GM12878 (cell line): ENCODE measurements around the gene STXBP4. TPM values are rescaled to one million over a fixed set of nuclear protein-coding genes. Genes with fewer than 3 reads are reported as not detected.

Source experiments
- ATAC-seq: fragments of 200-7000 bp; cut with Tn5 transposase; 3 replicates; pipeline ENCODE4 v1.9.1; 2020; ENCODE audit warnings: mild to moderate bottlenecking, moderate library complexity
- BruUV-seq: library from RNA; stranded (reverse); fragments of 400-500 nt; replicated peaks from 2 replicates; lab custom pipeline; 2021; lab: Mats Ljungman, UMichigan
- CTCF ChIA-PET: fragments of 300-600 bp; sonication (Branson Sonifier 250); formaldehyde crosslinking; extraction: SDS; loops from one replicate; lab custom pipeline; 2021; ENCODE audit warnings: inconsistent platforms; lab: Yijun Ruan, JAX
- POLR2A ChIA-PET: fragments of 350-600 bp; formaldehyde crosslinking; extraction: SDS; loops from one replicate; lab custom pipeline; 2021; ENCODE audit warnings: inconsistent platforms; lab: Charles Lee
- RAD21 ChIA-PET: fragments of 300-600 bp; sonication (Branson Sonifier 250); formaldehyde crosslinking; loops from one replicate; lab custom pipeline; 2023; ENCODE audit warnings: antibody characterized with exemption; ENCODE audit not compliant: unreplicated experiment; lab: Charles Lee
- SMC1A ChIA-PET: fragments of 300-600 bp; sonication (Branson Sonifier 250); formaldehyde crosslinking; loops from one replicate; lab custom pipeline; 2023; ENCODE audit not compliant: unreplicated experiment, uncharacterized antibody; lab: Charles Lee
- DNase-seq: peaks from one replicate; pipeline ENCODE4 v3.0.0-alpha.2; 2011; ENCODE audit warnings: low read depth, low spot score
- FAIRE-seq: peaks from 3 replicates; lab custom pipeline; 2011; peaks lifted over from hg19 to GRCh38; lab: Jason Lieb, UNC
- H2AFZ ChIP-seq: 2 replicates; pipeline ENCODE4 v1.6.0; 2011; ENCODE audit warnings: low read depth, low read length, control low read depth; ENCODE audit not compliant: control insufficient read depth
- H3K27ac ChIP-seq: 2 replicates; pipeline ENCODE4 v1.5.1; 2011; ENCODE audit warnings: control low read depth; ENCODE audit not compliant: control insufficient read depth, insufficient read depth
- H3K27me3 ChIP-seq, 2 experiments: replicated peaks in 1 of 2; 2 replicates each; pipeline versions ENCODE4 v1.6.0 to v1.6.1; 2011; ENCODE audit warnings: low read length in 1 of 2; ENCODE audit not compliant: control insufficient read depth in 2 of 2, insufficient read depth in 2 of 2
- H3K36me3 ChIP-seq, 2 experiments: 2 replicates each; pipeline ENCODE4 v1.5.1; 2011; ENCODE audit warnings: low read length in 1 of 2; ENCODE audit not compliant: control insufficient read depth in 2 of 2, insufficient read depth in 2 of 2
- H3K4me1 ChIP-seq: 2 replicates; pipeline ENCODE4 v1.6.1; 2011; ENCODE audit warnings: mild to moderate bottlenecking, low read length, moderate library complexity, mixed read lengths; ENCODE audit not compliant: control insufficient read depth, insufficient read depth
- H3K4me2 ChIP-seq: 2 replicates; pipeline ENCODE4 v1.6.0; 2011; ENCODE audit warnings: control low read depth; ENCODE audit not compliant: control insufficient read depth, insufficient read depth
- H3K4me3 ChIP-seq: fragments of 200-600 bp; sonication (generic); 2 replicates; pipeline ENCODE4 v1.5.1; 2016
- H3K79me2 ChIP-seq: 2 replicates; pipeline ENCODE4 v1.6.0; 2011; ENCODE audit warnings: low read length; ENCODE audit not compliant: control insufficient read depth, insufficient read depth
- H3K9ac ChIP-seq: 2 replicates; pipeline ENCODE4 v1.8.0; 2011; ENCODE audit warnings: low read length, control low read depth, mixed read lengths; ENCODE audit not compliant: control insufficient read depth, insufficient read depth
- H3K9me3 ChIP-seq: replicated peaks from 3 replicates; pipeline ENCODE4 v1.5.1; 2011; ENCODE audit warnings: mild to moderate bottlenecking, low read length; ENCODE audit not compliant: control insufficient read depth, insufficient read depth
- H4K20me1 ChIP-seq: 2 replicates; pipeline ENCODE4 v1.6.0; 2011; ENCODE audit not compliant: control insufficient read depth, insufficient read depth
- BRCA1 ChIP-seq: IDR thresholded peaks from 2 replicates; pipeline ENCODE4 v1.6.1; 2011; ENCODE audit warnings: low read depth, low read length, improper control_type of control experiment
- EGR1 ChIP-seq, 2 experiments: IDR thresholded peaks; 1 replicate in 1 of 2; 2 replicates in 1 of 2; pipeline ENCODE4 v1.6.1; 2011 to 2012; ENCODE audit warnings: low read depth in 2 of 2, low read length in 2 of 2, borderline replicate concordance in 1 of 2, mild to moderate bottlenecking in 1 of 2, moderate library complexity in 1 of 2
- FOS ChIP-seq: IDR thresholded peaks from 3 replicates; pipeline ENCODE4 v1.6.1; 2011; ENCODE audit warnings: borderline replicate concordance; ENCODE audit not compliant: insufficient read length; ENCODE audit errors: extremely low read depth
- HDAC6 ChIP-seq: fragments of 200-600 bp; sonication (generic); IDR thresholded peaks from one replicate; pipeline ENCODE4 v1.8.0; 2017; ENCODE audit warnings: antibody characterized with exemption; ENCODE audit not compliant: unreplicated experiment
- NFIC ChIP-seq: IDR thresholded peaks from 2 replicates; pipeline ENCODE4 v1.6.1; 2012; ENCODE audit warnings: low read depth, mild to moderate bottlenecking, inconsistent platforms, low read length, moderate library complexity
- PRDM15 ChIP-seq: fragments of 450-650 bp; formaldehyde crosslinking; IDR thresholded peaks from 2 replicates; pipeline ENCODE4 v1.4.0; 2020; ENCODE audit warnings: mild to moderate bottlenecking, moderate library complexity
- RCOR1 ChIP-seq: conservative IDR thresholded peaks from 2 replicates; pipeline ENCODE4 v1.6.1; 2012; ENCODE audit warnings: low read depth, low read length, improper control_type of control experiment
- TCF12 ChIP-seq: IDR thresholded peaks from 2 replicates; pipeline ENCODE4 v1.6.1; 2011; ENCODE audit warnings: low read depth, mild to moderate bottlenecking, low read length
- ZNF274 ChIP-seq: IDR thresholded peaks from one replicate; pipeline ENCODE4 v1.8.0; 2011; ENCODE audit not compliant: insufficient read length, insufficient read depth
- WGBS: methylation state at CpG from one replicate; pipeline ENCODE4 v1.1.6; 2016; ENCODE audit warnings: low lambda C conversion rate; ENCODE audit not compliant: insufficient replicate concordance, insufficient coverage; ENCODE audit errors: missing lambda C conversion rate; 5-methylcytosine and 5-hydroxymethylcytosine counted together
- in situ Hi-C: fragments of 300-500 bp; cut with MboI; formaldehyde crosslinking; loops from 9 replicates; pipeline ENCODE4 v1.14.3; 2018; ENCODE audit warnings: mixed read lengths
- intact Hi-C: fragments of 100-400 bp; cut with micrococcal nuclease; formaldehyde crosslinking; loops from one replicate; pipeline ENCODE4 v1.14.2; 2022; ENCODE audit not compliant: unreplicated experiment
- polyA plus RNA-seq, 11 experiments: library from polyadenylated mRNA; depleted of rRNA in 4 of 11; unstranded in 6 of 11; stranded (reverse) in 5 of 11; fragments of >200 nt; fragmentation: Nextera tagmentation in 4 of 11; fragmentation: Illumina TruSeq in 1 of 11; extraction: Ambion mirVana in 4 of 11; extraction: Trizol in 1 of 11; gene quantifications; 1 replicate in 1 of 11; 2 replicates in 10 of 11; pipeline versions ENCODE4 v1.2.1 to v1.2.3, GENCODE V29; 2011 to 2016; ENCODE audit warnings: inconsistent platforms in 2 of 11, missing spikeins in 2 of 11, low read depth in 1 of 11
- total RNA-seq, 4 experiments: library from RNA; depleted of rRNA in 3 of 4; stranded (reverse); fragments of >200 nt in 3 of 4; fragmentation: Illumina TruSeq in 1 of 4; extraction: Trizol in 1 of 4; gene quantifications; 2 replicates each; pipeline versions ENCODE4 v1.2.1 to v1.2.3, GENCODE V29; 2013 to 2021
- TF ChIP-seq, protein P1 (sequence below): fragments of 450-650 bp; conservative IDR thresholded peaks from 2 replicates; pipeline ENCODE4 v1.6.1; 2017; ENCODE audit warnings: mild to moderate bottlenecking, moderate library complexity
- TF ChIP-seq, protein P2 (sequence below): fragments of 150-350 bp; IDR thresholded peaks from 2 replicates; pipeline ENCODE4 v1.6.1; 2016; ENCODE audit warnings: low read depth, low read length

Gene STXBP4
- total and polyA plus RNA-seq, 10 of the 15 experiments (the other 5 are each of a cell fraction or from before 2014, with no cell fraction given) = 4.3 to 11.0 (median 6.7) TPM

- no peak for TF ChIP-seq PRDM15 (CRISPR knock-in tag)
Observed at GRCh38 chr17:55062921-55063320, 94.4 kb downstream of the STXBP4 start (continued).

DNA sequence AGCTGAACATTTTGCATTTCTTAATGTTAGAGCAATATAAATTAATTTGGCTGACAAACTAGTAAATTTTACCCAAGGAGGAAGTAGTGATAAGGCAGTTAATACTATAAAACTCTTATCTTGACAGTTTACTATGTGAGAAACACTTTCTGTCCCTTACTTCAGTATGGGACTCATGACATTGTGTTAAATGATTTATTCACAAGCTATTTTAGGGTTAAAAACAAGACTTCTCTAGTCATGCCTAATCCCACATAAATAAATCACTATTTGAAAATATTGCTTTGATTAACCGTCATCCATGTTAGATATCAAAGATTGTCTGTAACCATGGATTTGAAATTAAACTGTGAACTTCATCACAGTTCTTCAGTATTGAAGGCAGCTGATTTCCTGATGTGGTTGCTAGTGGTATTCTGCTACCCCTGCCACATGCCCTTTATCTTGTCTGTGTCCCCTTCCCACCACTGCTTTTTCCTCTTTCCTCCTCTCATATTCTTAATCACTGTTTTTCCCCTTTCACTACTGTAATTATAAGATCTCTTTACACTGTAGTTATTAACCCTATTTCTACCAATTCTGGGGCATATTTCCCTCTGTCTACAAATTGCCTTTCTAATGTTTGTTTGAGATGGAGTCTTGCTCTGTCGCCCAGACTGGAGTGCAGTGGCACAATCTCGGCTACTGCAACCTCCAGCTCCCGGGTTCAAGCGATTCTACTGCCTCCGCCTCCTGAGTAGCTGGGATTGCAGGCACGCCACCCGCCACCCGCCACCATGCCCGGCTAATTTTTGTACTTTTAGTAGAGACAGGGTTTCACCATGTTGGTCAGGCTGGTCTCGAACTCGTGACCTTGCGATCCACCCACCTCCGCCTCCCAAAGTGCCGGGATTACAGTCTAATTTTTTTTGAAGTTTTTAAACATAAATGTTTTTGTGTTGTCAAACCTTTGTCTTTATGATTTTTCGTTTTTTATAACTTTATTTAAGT is 95.6 kb downstream of the STXBP4 start:
- ChIA-PET CTCF (interaction anchor here (0.6 to 1.2 kb wide), 3 partner anchors 92 to 167 kb away, joined by 3 read pairs; no protein-coding TSS in a partner anchor), SMC1A (interaction anchor here (1.2 kb wide), 2 partner anchors 9 to 17 kb away, joined by 3 to 4 read pairs; no protein-coding TSS in a partner anchor), POLR2A (no interaction called here), RAD21 (no interaction called here)
- Histone ChIP-seq H3K4me3 (no peak overlapping the region), H3K36me3 (no peaks in the 10 kb centered on the region), H3K9ac (no peak overlapping the region), H3K9me3 (no peaks in the 10 kb centered on the region), H3K27me3 (no peaks in the 10 kb centered on the region), H3K79me2 (no peaks in the 10 kb centered on the region), H2AFZ (no peak overlapping the region), H3K27ac (no peak overlapping the region), H3K4me1 (no peaks in the 10 kb centered on the region), H3K4me2 (no peak overlapping the region), H4K20me1 (no peaks in the 10 kb centered on the region)
- no peak for ATAC-seq
- no TSS peak for BruUV-seq
- in situ Hi-C loops = no loop called here
- intact Hi-C loops = no loop called here
- 84% methylated on average over 16 of the region's 16 CpGs for WGBS
- no peak for DNase-seq
- FAIRE-seq = no peak
- TF ChIP-seq, protein P1, sequence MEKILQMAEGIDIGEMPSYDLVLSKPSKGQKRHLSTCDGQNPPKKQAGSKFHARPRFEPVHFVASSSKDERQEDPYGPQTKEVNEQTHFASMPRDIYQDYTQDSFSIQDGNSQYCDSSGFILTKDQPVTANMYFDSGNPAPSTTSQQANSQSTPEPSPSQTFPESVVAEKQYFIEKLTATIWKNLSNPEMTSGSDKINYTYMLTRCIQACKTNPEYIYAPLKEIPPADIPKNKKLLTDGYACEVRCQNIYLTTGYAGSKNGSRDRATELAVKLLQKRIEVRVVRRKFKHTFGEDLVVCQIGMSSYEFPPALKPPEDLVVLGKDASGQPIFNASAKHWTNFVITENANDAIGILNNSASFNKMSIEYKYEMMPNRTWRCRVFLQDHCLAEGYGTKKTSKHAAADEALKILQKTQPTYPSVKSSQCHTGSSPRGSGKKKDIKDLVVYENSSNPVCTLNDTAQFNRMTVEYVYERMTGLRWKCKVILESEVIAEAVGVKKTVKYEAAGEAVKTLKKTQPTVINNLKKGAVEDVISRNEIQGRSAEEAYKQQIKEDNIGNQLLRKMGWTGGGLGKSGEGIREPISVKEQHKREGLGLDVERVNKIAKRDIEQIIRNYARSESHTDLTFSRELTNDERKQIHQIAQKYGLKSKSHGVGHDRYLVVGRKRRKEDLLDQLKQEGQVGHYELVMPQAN = no peak
- TF ChIP-seq BRCA1 (no peak), HDAC6 (no peak), FOS (no peak), TCF12 (no peak), RCOR1 (no peak), NFIC (no peak), ZNF274 (no peak), EGR1 (IDR thresholded peaks at IDR 0.05; ENCODE audit: borderline replicate concordance in 1 of 2, low read depth in 2 of 2, low read length in 2 of 2) (no peak)
- TF ChIP-seq, protein P2, sequence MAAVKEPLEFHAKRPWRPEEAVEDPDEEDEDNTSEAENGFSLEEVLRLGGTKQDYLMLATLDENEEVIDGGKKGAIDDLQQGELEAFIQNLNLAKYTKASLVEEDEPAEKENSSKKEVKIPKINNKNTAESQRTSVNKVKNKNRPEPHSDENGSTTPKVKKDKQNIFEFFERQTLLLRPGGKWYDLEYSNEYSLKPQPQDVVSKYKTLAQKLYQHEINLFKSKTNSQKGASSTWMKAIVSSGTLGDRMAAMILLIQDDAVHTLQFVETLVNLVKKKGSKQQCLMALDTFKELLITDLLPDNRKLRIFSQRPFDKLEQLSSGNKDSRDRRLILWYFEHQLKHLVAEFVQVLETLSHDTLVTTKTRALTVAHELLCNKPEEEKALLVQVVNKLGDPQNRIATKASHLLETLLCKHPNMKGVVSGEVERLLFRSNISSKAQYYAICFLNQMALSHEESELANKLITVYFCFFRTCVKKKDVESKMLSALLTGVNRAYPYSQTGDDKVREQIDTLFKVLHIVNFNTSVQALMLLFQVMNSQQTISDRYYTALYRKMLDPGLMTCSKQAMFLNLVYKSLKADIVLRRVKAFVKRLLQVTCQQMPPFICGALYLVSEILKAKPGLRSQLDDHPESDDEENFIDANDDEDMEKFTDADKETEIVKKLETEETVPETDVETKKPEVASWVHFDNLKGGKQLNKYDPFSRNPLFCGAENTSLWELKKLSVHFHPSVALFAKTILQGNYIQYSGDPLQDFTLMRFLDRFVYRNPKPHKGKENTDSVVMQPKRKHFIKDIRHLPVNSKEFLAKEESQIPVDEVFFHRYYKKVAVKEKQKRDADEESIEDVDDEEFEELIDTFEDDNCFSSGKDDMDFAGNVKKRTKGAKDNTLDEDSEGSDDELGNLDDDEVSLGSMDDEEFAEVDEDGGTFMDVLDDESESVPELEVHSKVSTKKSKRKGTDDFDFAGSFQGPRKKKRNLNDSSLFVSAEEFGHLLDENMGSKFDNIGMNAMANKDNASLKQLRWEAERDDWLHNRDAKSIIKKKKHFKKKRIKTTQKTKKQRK = no peak
